ENCODE results near the gene KLHL2. TPM values are rescaled to one million over a fixed set of nuclear protein-coding genes. Genes with fewer than 3 reads are reported as not detected.

KLHL2 gene
- total and polyA plus RNA-seq, 2 donors (not counting 3 experiments of a cell fraction or from before 2014, with no cell fraction given), result 9.9 to 22.1 TPM

- no peaks in the 10 kb centered on the region for H3K27me3 ChIP-seq (ENCODE audit: control insufficient read depth in 2 of 2, insufficient read depth in 2 of 2, low read length in 2 of 2)
- H3K36me3 ChIP-seq (ENCODE audit: control insufficient read depth in 2 of 2, extremely low read depth in 1 of 2, insufficient read depth in 2 of 2, low read length in 2 of 2), result no peaks in the 10 kb centered on the region
- TF ChIP-seq POLR2A (IDR thresholded peaks at IDR 0.05; ENCODE audit: low read depth, low read length) (no peak), MYC (IDR thresholded peaks at IDR 0.05; ENCODE audit: low read depth, low read length) (no peak), GATA2 (IDR thresholded peaks at IDR 0.05; ENCODE audit: insufficient read depth, insufficient read length, low read depth, low read length) (no peak), MAX (IDR thresholded peaks at IDR 0.05; ENCODE audit: insufficient read depth, insufficient read length) (no peak), JUN (IDR thresholded peaks at IDR 0.05; ENCODE audit: borderline replicate concordance, insufficient read depth, insufficient read length, low read depth) (no peak), POLR2AphosphoS5 (IDR thresholded peaks at IDR 0.05; ENCODE audit: insufficient read depth, low read depth, low read length) (no peak), EZH2 (IDR thresholded peaks at IDR 0.05; ENCODE audit: borderline replicate concordance, low read depth, low read length, severe bottlenecking) (no peak), FOS (IDR thresholded peaks at IDR 0.05; ENCODE audit: borderline replicate concordance, insufficient read depth, low read length) (no peak), CTCF (IDR thresholded peaks at IDR 0.05; ENCODE audit: extremely low read depth in 1 of 2, insufficient read depth in 1 of 2, low read depth in 1 of 2, low read length in 2 of 2) (no peak)
- H3K9me1 ChIP-seq (replicated peaks; ENCODE audit: control insufficient read depth, extremely low read depth, insufficient read depth, low read length), result no peaks in the 10 kb centered on the region
- dilution Hi-C loops (cut with MboI; ENCODE audit: extremely low pct_ligation_motif_present, low sequenced_read_pairs), result no loop called here
- intact Hi-C loops (cut with micrococcal nuclease), result no loop called here
- H3K79me2 ChIP-seq (ENCODE audit: control insufficient read depth, insufficient read depth, low read length), result no peaks in the 10 kb centered on the region
- no peak overlapping the region for H3K27ac ChIP-seq (ENCODE audit: insufficient read depth, low read depth, low read length)
- FAIRE-seq (no peak), DNase-seq (ENCODE audit: low read depth, low spot score) (no peak)
- no peak overlapping the region for H2AFZ ChIP-seq (ENCODE audit: low read depth, low read length)
- no peak overlapping the region for H3K4me2 ChIP-seq (ENCODE audit: insufficient read depth, low read length)
- no peak overlapping the region for H3K4me3 ChIP-seq (replicated peaks in 1 of 3; ENCODE audit: insufficient read depth in 1 of 3, low read depth in 1 of 3, low read length in 3 of 3)
- ChIA-PET CTCF (interaction anchor here (0.9 to 1.6 kb wide), 3 partner anchors 12 to 144 kb away, joined by 4 to 6 read pairs (median 5); no protein-coding TSS in a partner anchor), POLR2A (no interaction called here)
- no peaks in the 10 kb centered on the region for H4K20me1 ChIP-seq (replicated peaks; ENCODE audit: control insufficient read depth, extremely low read depth, insufficient read depth, low read length)
- no peaks in the 10 kb centered on the region for H3K9me3 ChIP-seq (replicated peaks; ENCODE audit: control insufficient read depth, insufficient read depth, low read length)
- H3K9ac ChIP-seq (replicated peaks; ENCODE audit: extremely low read depth, insufficient read depth, low read length), result no peak overlapping the region
- H3K4me1 ChIP-seq (ENCODE audit: control insufficient read depth, extremely low read depth, insufficient read depth, low read length), result no peaks in the 10 kb centered on the region
- BruUV-seq (replicated peaks), result no TSS peak
Observed at GRCh38 chr4:165199286-165199685, 8.1 kb upstream of the KLHL2 start.

Data from endothelial cell of umbilical vein (primary cell).